K562 treated with DMSO at 1 percent for 12 hours (cell line): Measurements from ENCODE around the gene ACOT8. TPM values are rescaled to one million over a fixed set of nuclear protein-coding genes. Genes with fewer than 3 reads are reported as not detected.

Experiments
- total RNA-seq: library from RNA; unstranded; fragments of 300-600 nt; gene quantifications from 2 replicates; pipeline ENCODE4 v1.2.3, GENCODE V29; 2022; ENCODE audit not compliant: insufficient read depth

ACOT8 gene
- 68.3 and 90.4 TPM in 2 replicates for total RNA-seq

DNA sequence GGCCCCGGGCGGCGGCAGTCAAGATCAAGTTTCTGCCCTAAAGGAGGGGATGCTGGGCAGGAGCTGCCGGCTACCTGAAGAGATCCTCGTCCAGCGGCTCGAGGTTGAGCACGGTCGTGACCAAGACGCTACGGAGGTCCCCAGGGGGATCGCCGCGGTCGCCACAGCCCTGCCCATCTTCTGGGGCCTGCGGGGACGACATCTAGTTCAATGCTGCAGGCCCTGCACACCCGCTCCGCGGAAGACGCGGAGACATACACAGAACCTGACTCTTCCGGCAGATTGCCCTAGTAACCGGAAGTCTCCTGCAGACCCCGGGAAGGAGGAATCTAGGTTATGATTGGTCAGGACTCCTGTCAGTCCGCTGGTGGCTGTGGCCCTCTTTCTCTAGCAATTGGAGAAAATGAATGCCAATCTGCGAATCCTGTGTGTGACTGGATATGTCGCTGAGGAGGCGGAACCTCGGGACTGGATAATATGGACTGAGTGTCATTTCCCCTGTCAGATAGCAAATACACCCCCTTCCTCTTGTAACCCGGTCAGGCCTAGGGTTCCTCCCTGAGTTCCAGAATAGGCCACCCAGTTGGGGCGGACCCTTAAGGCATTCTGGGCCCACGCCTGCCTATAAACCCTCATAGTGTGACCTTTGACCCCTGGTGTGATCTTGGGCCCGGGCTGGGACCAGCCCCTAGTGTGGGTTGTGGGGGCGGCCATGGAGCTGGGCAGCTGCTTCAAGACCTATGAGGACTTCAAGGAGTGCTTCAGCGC, at the start of gene ACOT8, which contains the start of gene ZSWIM3:
Gene ACOT8 (minus strand): TSS at position 279 of the 768 bp plus-strand sequence. CDS start 77 bp downstream, at position 202.
Gene ZSWIM3 (plus strand): TSS at position 501 of the 768 bp plus-strand sequence. CDS start 212 bp downstream, at position 713.

DNA sequence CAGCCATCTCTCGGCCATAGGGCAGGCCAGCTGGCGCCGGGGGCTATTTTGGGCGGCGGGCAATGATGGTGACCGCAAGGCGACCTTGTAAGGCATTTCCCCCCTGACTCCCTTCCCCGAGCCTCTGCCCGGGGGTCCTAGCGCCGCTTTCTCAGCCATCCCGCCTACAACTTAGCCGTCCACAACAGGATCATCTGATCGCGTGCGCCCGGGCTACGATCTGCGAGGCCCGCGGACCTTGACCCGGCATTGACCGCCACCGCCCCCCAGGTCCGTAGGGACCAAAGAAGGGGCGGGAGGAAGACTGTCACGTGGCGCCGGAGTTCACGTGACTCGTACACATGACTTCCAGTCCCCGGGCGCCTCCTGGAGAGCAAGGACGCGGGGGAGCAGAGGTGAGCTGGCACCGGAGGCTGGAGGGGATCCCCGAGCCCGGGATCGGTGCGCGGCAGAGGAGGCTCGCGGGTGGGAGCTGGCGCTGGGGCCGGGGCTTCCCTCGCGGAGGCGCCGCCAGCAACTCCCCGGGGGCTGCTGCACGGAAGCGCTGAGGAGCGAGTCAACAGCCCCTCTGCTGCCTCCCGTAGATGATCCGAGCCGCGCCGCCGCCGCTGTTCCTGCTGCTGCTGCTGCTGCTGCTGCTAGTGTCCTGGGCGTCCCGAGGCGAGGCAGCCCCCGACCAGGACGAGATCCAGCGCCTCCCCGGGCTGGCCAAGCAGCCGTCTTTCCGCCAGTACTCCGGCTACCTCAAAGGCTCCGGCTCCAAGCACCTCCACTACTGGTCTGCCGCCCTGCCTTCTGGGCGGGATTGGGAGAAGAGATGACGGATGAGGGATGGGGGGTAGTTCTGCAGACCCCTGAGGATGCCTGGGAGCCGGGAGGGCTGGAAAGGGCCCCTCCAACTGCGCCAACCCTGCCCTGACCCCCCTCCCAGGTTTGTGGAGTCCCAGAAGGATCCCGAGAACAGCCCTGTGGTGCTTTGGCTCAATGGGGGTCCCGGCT, 34.1 kb upstream of the ACOT8 start, which contains the start of the genes CTSA and NEURL2:
Gene CTSA (plus strand): TSS at position 351 of the 999 bp plus-strand sequence. CDS start 234 bp downstream, at position 585.
Gene NEURL2 (minus strand): TSS at position 224 of the 999 bp plus-strand sequence. CDS start 217 bp downstream, at position 7.

DNA sequence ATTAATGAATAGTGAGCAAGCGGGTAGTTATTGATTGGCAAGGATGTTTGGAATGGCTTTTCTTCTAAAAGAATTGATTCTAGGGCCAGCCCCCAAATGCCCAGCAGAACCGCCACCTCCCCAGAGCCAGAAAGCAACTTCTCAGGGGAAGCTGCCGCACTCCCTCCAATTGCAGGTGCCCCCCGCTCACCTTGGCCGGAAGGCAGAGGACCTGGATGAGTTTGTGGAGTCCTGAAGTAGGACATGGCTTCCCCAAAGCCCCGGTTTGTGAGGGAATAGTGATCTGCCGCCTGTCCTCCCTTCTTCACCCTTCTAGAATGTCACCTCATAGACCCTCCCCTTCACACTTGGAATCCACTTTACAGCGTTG, 30.1 kb upstream of the ACOT8 start, which contains the start of gene SPATA25:
Gene SPATA25 (minus strand): TSS at position 277 of the 370 bp plus-strand sequence. CDS start 32 bp downstream, at position 245.

DNA sequence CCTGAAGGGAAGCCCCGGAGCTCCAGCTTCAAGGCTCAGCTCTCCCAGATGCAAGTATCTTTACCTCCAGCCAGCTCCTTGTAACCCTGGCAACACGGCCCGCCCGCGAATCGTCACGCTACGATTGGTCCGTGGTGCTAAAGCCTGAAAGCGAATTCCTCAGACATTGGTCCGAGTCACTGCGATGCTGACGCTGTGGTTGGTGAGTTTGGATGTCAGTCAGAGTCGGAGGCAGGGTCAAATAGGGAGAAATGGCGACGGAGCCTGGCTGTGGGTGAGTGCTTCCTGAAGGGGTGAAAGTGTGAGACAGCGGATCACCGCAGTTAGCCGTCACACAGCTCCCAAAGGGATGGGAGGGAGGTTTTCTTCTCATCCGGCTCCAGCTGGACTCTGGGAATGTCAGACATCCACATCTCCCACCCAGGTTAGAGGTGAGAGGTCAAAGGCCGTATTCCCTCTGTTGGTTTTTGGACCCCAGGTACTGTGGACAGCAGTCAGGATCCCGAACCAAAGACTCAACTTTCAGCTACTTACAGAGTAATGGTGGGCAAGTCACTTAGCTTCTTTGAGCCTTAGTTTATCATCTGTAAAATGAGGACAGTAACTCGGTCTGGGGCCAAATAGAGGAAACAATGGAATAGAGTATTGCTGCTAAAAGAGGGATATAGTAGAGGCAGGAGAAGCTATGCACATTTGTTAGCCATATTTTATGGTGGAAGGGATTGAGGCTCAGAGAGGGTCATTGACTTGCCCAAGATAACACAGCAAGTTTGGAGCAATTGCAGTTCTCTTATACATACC, 24.0 kb upstream of the ACOT8 start, which contains the start of gene ZSWIM1:
Gene ZSWIM1 (plus strand): TSS at position 240 of the 801 bp plus-strand sequence. CDS start 1,366 bp downstream, outside the sequence.

DNA sequence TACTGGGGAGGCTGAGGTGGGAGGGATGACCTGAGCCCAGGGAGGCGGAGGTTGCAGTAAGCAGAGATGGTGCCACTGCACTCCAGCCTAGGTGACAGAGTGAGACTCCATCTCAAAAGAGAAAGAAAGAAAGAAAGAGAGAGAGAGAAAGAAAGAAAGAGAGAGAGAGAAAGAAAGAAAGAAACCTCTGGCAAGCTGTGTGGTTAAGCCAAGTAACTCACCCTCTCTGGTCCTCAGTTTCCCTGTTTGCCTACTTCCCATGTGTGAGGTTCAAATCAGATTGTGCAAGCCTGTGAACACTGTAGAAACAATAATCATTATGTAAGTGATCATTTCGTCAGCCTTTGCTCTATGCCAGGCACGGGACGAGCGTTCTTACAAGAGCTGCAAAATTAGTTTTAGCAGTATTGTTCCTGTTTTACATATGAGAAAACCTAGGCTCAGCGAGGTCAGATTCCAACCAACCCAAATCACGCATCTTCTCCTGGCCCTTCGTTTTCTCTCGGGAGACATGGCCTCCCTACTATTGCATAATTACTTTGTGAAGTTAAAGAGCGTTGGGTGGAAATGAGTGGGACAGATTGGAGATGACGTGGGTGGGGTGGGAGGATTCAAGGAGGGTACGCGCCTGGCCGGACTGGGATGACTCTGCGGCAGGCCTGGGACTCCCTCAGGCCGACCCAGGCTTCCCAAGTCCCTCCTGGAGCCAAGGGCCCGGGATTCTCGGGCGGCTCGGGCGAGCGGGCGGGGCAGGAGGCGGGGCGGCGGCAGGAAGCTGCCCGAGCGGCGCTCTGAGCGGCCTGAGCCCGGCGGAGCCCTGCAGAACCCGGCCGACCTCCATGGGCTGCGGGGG, 23.9 kb downstream of the ACOT8 start, which contains the start of gene SNX21:
Gene SNX21 (plus strand): TSS at position 770 of the 853 bp plus-strand sequence. CDS start 121 bp downstream, outside the sequence.

DNA sequence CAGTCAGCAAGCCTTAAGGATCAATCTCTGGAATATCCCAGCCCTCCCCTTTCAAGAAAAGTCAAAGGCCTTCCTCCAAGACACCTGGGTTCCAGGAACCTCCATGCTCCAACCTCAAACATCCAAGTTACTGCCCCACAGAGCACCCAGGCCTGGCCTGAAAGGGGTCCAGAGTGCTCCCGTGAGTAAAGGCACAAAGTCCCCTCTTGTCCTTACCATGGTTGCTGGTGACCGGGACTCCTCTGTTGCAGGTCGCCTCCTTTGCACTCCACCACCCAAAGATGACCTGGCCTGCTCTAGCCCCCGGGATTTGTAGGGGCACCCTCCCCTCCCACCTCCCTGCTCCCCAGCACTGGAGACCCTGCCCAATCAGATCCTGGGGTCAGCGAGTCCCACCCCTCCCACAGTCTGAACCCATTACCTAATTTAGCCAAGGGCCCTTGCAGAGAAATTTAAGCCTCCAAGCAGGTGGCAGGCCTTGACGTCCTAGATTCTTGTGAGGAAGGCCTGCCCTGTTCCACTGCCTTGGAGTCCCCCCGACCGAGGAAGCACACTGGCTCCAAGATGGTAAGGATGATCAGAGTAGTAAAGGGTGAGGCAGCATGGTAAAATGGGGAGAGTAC, 30.1 kb downstream of the ACOT8 start, which contains the start of gene TNNC2:
Gene TNNC2 (minus strand): TSS at position 283 of the 623 bp plus-strand sequence. CDS start 64 bp downstream, at position 219.

DNA sequence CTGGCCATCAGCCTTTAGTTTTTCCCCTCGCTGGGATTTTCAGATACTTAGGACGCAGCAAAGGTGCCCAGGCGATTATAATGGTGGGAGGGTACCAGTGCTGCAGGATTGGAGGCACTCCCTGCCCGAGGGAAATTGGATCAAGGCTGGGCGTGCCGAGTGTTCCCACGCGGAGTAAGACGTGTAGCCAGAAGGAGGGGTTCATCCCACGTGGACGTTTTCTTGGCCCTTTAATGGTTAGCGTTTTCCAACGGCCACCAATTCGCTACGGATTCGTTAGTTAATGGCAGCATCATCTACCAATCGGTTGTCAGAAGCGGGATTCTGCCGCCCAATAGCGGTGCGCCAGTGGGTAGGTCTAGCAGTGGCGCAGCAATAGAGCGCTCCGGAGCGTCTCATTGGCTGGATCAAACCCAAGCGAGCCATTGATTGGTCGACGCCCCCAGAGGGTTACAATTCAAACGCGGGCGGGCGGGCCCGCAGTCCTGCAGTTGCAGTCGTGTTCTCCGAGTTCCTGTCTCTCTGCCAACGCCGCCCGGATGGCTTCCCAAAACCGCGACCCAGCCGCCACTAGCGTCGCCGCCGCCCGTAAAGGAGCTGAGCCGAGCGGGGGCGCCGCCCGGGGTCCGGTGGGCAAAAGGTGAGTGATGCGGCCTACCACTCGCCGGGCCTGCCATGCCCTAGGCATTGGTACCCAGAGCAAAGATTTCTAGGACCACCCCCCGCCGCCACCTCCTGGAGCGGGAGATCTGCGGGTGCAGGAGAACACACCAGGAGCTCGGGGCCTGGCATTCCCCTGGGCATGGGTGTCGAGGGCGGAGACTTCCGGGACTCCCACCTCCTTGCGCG, 44.8 kb downstream of the ACOT8 start, which contains the start of gene UBE2C:
Gene UBE2C (plus strand): TSS at position 488 of the 849 bp plus-strand sequence. CDS start 52 bp downstream, at position 540.

Other genes with a start within 250 kb of the ACOT8 start
- not detected in 2 replicates for gene WFDC10A, start 227.7 kb downstream of the ACOT8 start, total RNA-seq
- not detected in 2 replicates for gene WFDC9, start 226.1 kb downstream of the ACOT8 start, total RNA-seq
- gene WFDC11, start 187.2 kb downstream of the ACOT8 start, total RNA-seq = not detected in 2 replicates
- gene WFDC13, start 155.4 kb downstream of the ACOT8 start, total RNA-seq = not detected in 2 replicates
- not detected in 2 replicates for gene WFDC10B, start 152.4 kb downstream of the ACOT8 start, total RNA-seq
- not detected in 2 replicates for gene SPINT4, start 135.0 kb downstream of the ACOT8 start, total RNA-seq
- not detected in 2 replicates for gene WFDC3, start 65.5 kb downstream of the ACOT8 start, total RNA-seq
- 40.3 and 42.3 TPM in 2 replicates for gene DNTTIP1, start 65.4 kb downstream of the ACOT8 start, total RNA-seq
- gene UBE2C, start 44.7 kb downstream of the ACOT8 start, total RNA-seq = 1.5 TPM in 1 of 2 replicates, not detected in the other
- not detected in 2 replicates for gene TNNC2, start 30.1 kb downstream of the ACOT8 start, total RNA-seq
- 1.9 and 3.5 TPM in 2 replicates for gene SNX21, start 23.6 kb downstream of the ACOT8 start, total RNA-seq
- gene ZSWIM3, start 222 bp upstream of the ACOT8 start, total RNA-seq = 4.7 and 7.7 TPM in 2 replicates
- 6.8 and 16.3 TPM in 2 replicates for gene ZSWIM1, start 23.8 kb upstream of the ACOT8 start, total RNA-seq
- gene SPATA25, start 30.2 kb upstream of the ACOT8 start, total RNA-seq = 1.9 TPM in 1 of 2 replicates, not detected in the other
- 2.8 and 5.2 TPM in 2 replicates for gene NEURL2, start 33.8 kb upstream of the ACOT8 start, total RNA-seq
- 53.1 and 90.7 TPM in 2 replicates for gene CTSA, start 33.9 kb upstream of the ACOT8 start, total RNA-seq
- gene PLTP, start 54.8 kb upstream of the ACOT8 start, total RNA-seq = 24.2 and 27.2 TPM in 2 replicates
- gene PCIF1, start 77.3 kb upstream of the ACOT8 start, total RNA-seq = 29.2 and 30.5 TPM in 2 replicates
- 4.5 and 15.5 TPM in 2 replicates for gene ZNF335, start 114.8 kb upstream of the ACOT8 start, total RNA-seq
- not detected in 2 replicates for gene MMP9, start 151.5 kb upstream of the ACOT8 start, total RNA-seq
- gene SLC12A5, start 171.8 kb upstream of the ACOT8 start, total RNA-seq = 21.0 TPM in 1 of 2 replicates, not detected in the other
- 9.2 and 25.8 TPM in 2 replicates for gene NCOA5, start 232.6 kb upstream of the ACOT8 start, total RNA-seq